WI38 (cell line): Measurements from ENCODE around the gene PRKCB.

Experiments
- H3K4me3 ChIP-seq: 2 replicates; pipeline ENCODE4 v1.5.1; 2011; ENCODE audit warnings: low read depth, mild to moderate bottlenecking, control low read depth, low read length
- CTCF ChIP-seq: IDR thresholded peaks from 2 replicates; pipeline ENCODE4 v1.5.1; 2012; ENCODE audit warnings: low read depth, mild to moderate bottlenecking, control low read depth, low read length

The PRKCB gene

GRCh38 chr16:23966597-23967394 is 131.0 kb downstream of the PRKCB start:
- no peak overlapping the region for H3K4me3 ChIP-seq
- no peak for TF ChIP-seq CTCF

GRCh38 chr16:23967775-23968174 is 132.0 kb downstream of the PRKCB start:
- TF ChIP-seq CTCF = no peak
- H3K4me3 ChIP-seq = no peak overlapping the region

GRCh38 chr16:23968176-23968575 is 132.4 kb downstream of the PRKCB start:
- TF ChIP-seq CTCF = no peak
- no peak overlapping the region for H3K4me3 ChIP-seq

GRCh38 chr16:23969468-23970297 is 133.9 kb downstream of the PRKCB start:
- H3K4me3 ChIP-seq = no peak overlapping the region
- TF ChIP-seq CTCF = no peak

GRCh38 chr16:23974223-23974622 is 138.4 kb downstream of the PRKCB start:
- no peak overlapping the region for H3K4me3 ChIP-seq
- no peak for TF ChIP-seq CTCF

GRCh38 chr16:23975293-23975692 is 139.5 kb downstream of the PRKCB start:
- no peak overlapping the region for H3K4me3 ChIP-seq

More at GRCh38 chr16:23975293-23975692, 139.5 kb downstream of the PRKCB start:
- TF ChIP-seq CTCF = no peak
